Small intestine (tissue), 7 donors: Measurements from ENCODE around the gene ZSWIM6. TPM values are rescaled to one million over a fixed set of nuclear protein-coding genes. Genes with fewer than 3 reads are reported as not detected.

Experiments
- DNase-seq, 2 donors: peaks; one replicate each; pipeline versions ENCODE4 v3.0.0 to v3.0.0-alpha.2; 2013
- FAIRE-seq: peaks from 2 replicates; lab custom pipeline; 2012; peaks lifted over from hg19 to GRCh38; lab: Jason Lieb, UNC
- H3K27ac ChIP-seq, 3 donors: one replicate each; pipeline ENCODE4 v1.5.1; 2013; ENCODE audit warnings: low read length in 2 of 3, mild to moderate bottlenecking in 2 of 3, control low read depth in 1 of 3, inconsistent platforms in 1 of 3, low read depth in 1 of 3, moderate library complexity in 1 of 3
- H3K27me3 ChIP-seq, 3 donors: one replicate each; pipeline ENCODE4 v1.6.1; 2013; ENCODE audit warnings: low read length in 3 of 3, inconsistent platforms in 1 of 3; ENCODE audit not compliant: control insufficient read depth in 3 of 3, insufficient read depth in 3 of 3
- H3K36me3 ChIP-seq, 3 donors: one replicate each; pipeline ENCODE4 v1.6.1; 2013; ENCODE audit warnings: low read length in 3 of 3, inconsistent platforms in 1 of 3, low read depth in 1 of 3, mild to moderate bottlenecking in 1 of 3, moderate library complexity in 1 of 3; ENCODE audit not compliant: control insufficient read depth in 3 of 3, insufficient read depth in 2 of 3
- H3K4me1 ChIP-seq, 3 donors: one replicate each; pipeline ENCODE4 v1.6.1; 2013; ENCODE audit warnings: low read length in 2 of 3, inconsistent platforms in 1 of 3, low read depth in 1 of 3, mild to moderate bottlenecking in 1 of 3, moderate library complexity in 1 of 3; ENCODE audit not compliant: control insufficient read depth in 3 of 3, insufficient read depth in 2 of 3
- H3K4me3 ChIP-seq, 3 donors: one replicate each; pipeline ENCODE4 v1.5.1; 2013; ENCODE audit warnings: low read length in 3 of 3, control low read depth in 1 of 3, inconsistent platforms in 1 of 3, low read depth in 1 of 3, mild to moderate bottlenecking in 1 of 3, moderate library complexity in 1 of 3
- H3K9me3 ChIP-seq, 2 donors: one replicate each; pipeline ENCODE4 v1.6.1; 2013; ENCODE audit warnings: low read depth in 1 of 2, low read length in 1 of 2; ENCODE audit not compliant: control insufficient read depth in 2 of 2, insufficient read depth in 1 of 2
- WGBS, 3 donors: extraction: QIAGEN DNeasy Blood & Tissue Kit; methylation state at CpG; one replicate each; pipeline ENCODE4 v1.1.7; 2013; 5-methylcytosine and 5-hydroxymethylcytosine counted together
- polyA plus RNA-seq, 4 donors: library from polyadenylated mRNA; stranded (reverse) in 3 of 4; unstranded in 1 of 4; fragments of 200-250 nt in 3 of 4; fragments of 120-200 nt in 1 of 4; gene quantifications; one replicate each; pipeline versions ENCODE4 v1.2.1 to v1.2.3, GENCODE V29; 2013
- donor health status: healthy with polysubstance abuse.
- donor health status: control.
- donor health status: control.
- donor health status: Bipolar disorder and iron deficiency.
- donor health status: healthy.

The ZSWIM6 gene
- polyA plus RNA-seq, 4 donors = 3.2 to 14.6 (median 4.2) TPM

DNA sequence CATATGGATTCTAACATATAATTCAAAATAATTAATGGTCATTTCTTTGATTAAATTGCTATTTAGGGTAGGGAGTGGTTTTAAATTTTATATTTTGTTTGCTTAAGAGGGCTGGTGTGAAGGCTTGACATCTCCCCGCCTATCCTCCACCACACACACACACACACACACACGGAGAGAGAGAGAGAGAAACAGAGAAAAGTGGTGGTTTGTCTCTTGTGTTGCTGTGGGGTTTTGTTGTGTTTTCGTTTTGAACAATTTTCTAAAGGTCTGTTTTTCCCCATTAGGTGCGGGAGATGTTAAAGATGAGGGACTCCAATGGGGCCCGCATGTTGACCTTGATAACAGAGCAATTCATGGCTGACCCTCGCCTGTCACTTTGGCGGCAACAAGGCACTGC, 161.9 kb downstream of the ZSWIM6 start:
- H3K4me3 ChIP-seq = no peak overlapping the region
- no peaks in the 10 kb centered on the region for H3K27me3 ChIP-seq
- FAIRE-seq = no peak
- H3K9me3 ChIP-seq = no peaks in the 10 kb centered on the region
- peaks cover 0 to 2% (median 0%) of the 10 kb centered on the region in 3 donors for H3K4me1 ChIP-seq
- peaks cover 0 to 2% (median 1%) of the 10 kb centered on the region in 3 donors for H3K36me3 ChIP-seq
- DNase-seq = no peak
- no peak overlapping the region for H3K27ac ChIP-seq
- 74 to 76% (median 75%) methylated on average over 7 of the region's 7 CpGs for WGBS, 3 donors

DNA sequence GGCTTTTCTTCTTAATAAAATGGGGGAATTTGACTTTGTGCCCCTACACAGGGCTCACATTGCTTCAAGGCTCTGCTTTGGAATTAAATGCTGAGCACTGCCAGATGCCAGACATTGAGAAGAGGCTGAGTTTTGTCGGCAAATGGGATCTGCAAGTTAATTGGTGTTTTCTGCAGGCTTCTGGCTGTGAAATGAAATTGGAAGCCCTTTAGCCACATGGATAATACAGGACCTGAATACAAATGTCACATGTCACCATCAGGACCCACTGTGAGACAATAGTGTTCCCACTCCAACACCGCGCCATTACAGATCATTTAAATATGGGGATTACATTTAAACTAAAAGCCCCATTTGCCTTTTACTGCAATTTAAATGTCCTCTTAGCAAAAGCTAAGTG, 164.4 kb downstream of the ZSWIM6 start:
- FAIRE-seq (no peak), DNase-seq (no peak)
- peaks cover 0 to 2% (median 0%) of the 10 kb centered on the region in 3 donors for H3K4me1 ChIP-seq
- no peaks in the 10 kb centered on the region for H3K9me3 ChIP-seq
- H3K27ac ChIP-seq = no peak overlapping the region
- no peaks in the 10 kb centered on the region for H3K27me3 ChIP-seq
- H3K4me3 ChIP-seq = no peak overlapping the region
- 89 to 97% (median 96%) methylated on average over 3 of the region's 3 CpGs for WGBS, 3 donors
- H3K36me3 ChIP-seq = peaks cover 0 to 7% (median 1%) of the 10 kb centered on the region in 3 donors

DNA sequence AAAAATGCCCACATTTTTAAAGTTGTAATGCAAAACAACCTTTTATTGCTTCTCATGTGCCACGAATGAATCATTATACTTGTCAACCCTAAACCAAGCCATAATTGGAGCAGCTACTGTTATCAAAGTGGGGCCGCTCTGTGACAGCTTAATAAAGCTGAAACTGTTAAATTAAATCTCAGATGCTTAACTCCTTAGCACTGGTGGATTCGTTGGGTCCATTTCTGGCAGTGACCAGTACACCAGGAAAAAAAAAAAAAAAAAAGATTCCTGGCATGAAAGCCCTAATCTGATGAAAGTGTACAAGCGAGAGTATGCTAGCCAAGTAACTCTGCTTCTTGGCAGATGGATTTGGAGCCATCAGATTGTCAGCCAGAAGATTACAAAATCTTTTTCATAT, 164.8 kb downstream of the ZSWIM6 start:
- no peak overlapping the region for H3K4me3 ChIP-seq
- H3K9me3 ChIP-seq = no peaks in the 10 kb centered on the region
- WGBS, 3 donors = 67 to 84% (median 70%) methylated on average over 4 of the region's 4 CpGs
- FAIRE-seq (no peak), DNase-seq (no peak)
- no peak overlapping the region for H3K27ac ChIP-seq
- peaks cover 0 to 7% (median 1%) of the 10 kb centered on the region in 3 donors for H3K36me3 ChIP-seq
- H3K4me1 ChIP-seq = peaks cover 0 to 2% (median 0%) of the 10 kb centered on the region in 3 donors
- no peaks in the 10 kb centered on the region for H3K27me3 ChIP-seq

DNA sequence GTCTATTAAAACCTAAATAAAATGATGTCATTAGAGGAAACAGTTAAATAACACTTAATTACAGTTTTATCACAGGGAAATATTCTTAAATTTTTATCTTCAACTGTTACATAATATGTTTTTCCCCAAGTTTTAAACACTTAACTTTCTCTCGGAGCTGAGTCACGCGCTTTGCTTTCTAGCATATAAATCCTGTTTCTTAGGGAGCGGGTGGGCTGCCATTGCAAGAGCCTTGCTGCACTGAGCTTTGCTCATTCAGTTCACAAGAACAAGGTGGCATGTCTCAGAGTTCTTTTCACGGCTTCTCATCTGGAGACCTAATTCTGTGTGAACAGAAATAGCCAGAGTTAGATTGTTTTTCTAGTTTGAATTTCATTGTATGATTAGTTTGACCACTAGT, 166.1 kb downstream of the ZSWIM6 start:
- Histone ChIP-seq H3K4me1 (peaks cover 0 to 2% (median 0%) of the 10 kb centered on the region in 3 donors), H3K9me3 (no peaks in the 10 kb centered on the region), H3K27ac (no peak overlapping the region), H3K36me3 (peaks cover 0 to 11% (median 1%) of the 10 kb centered on the region in 3 donors), H3K27me3 (no peaks in the 10 kb centered on the region), H3K4me3 (no peak overlapping the region)
- WGBS, 3 donors = 93 to 96% (median 95%) methylated on average over 5 of the region's 5 CpGs
- DNase-seq (no peak), FAIRE-seq (no peak)

DNA sequence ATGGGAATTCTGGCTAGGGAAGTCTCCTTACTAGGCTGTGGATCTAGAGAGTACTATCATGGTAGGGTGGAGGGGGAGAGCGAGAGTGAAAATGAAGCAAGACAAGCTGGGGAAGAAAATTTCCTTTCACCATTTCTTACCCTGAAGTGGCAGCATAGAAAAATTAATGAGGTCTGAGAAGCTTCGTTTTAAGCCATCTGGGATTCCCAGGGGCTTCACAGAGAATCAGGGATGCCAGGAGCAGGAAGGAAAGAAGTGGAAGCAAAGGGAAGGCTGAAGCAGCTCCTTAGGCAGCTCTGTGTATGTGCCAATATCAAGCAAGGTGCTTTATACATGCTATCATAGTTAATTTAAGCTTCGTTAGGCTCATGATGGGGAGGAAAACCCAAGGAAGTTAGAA, 169.9 kb downstream of the ZSWIM6 start:
- DNase-seq (no peak), FAIRE-seq (no peak)
- Histone ChIP-seq H3K4me3 (no peak overlapping the region), H3K9me3 (no peaks in the 10 kb centered on the region), H3K27ac (no peak overlapping the region), H3K4me1 (no peaks in the 10 kb centered on the region), H3K36me3 (peaks cover 0 to 9% (median 0%) of the 10 kb centered on the region in 3 donors), H3K27me3 (no peaks in the 10 kb centered on the region)
- 85 to 91% (median 91%) methylated on average over 3 of the region's 3 CpGs for WGBS, 3 donors

DNA sequence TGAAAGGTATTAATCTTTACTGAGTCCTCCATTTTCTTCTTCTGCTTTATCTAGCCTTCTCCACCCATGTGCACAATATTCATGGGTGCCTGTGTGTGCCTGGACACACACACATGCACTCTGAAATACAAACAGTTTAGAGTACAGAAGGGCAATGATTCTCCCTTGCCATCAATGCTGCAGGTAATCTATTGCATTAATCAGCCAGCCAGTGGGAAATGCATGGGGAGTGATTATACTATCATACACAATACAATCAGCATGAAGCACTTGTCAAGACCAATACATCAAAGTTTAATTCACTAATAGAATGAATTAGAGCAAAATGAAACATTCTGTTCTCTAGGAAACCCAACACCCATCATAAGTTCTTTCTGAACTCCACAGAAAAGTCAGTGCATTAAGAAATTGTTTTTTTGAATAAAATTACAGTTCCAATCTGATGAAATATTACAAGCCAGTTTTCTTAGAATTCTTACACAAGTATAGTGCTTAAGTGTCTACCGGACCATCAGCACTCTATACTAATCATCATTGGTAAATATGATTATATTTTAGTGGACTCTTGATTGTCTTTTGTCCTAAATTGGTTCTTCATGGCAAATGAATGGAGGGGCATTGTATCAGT, 172.2 kb downstream of the ZSWIM6 start:
- H3K9me3 ChIP-seq = no peaks in the 10 kb centered on the region
- H3K4me1 ChIP-seq = no peaks in the 10 kb centered on the region
- no peak for FAIRE-seq
- 43 to 91% (median 45%) methylated on average over 1 of the region's 1 CpG for WGBS, 3 donors
- H3K27me3 ChIP-seq = no peaks in the 10 kb centered on the region
- no peak overlapping the region for H3K27ac ChIP-seq
- H3K4me3 ChIP-seq = no peak overlapping the region
- peak in 1 of 2 donors; percentile 24 for DNase-seq
- peaks cover 0 to 9% (median 2%) of the 10 kb centered on the region in 3 donors for H3K36me3 ChIP-seq

DNA sequence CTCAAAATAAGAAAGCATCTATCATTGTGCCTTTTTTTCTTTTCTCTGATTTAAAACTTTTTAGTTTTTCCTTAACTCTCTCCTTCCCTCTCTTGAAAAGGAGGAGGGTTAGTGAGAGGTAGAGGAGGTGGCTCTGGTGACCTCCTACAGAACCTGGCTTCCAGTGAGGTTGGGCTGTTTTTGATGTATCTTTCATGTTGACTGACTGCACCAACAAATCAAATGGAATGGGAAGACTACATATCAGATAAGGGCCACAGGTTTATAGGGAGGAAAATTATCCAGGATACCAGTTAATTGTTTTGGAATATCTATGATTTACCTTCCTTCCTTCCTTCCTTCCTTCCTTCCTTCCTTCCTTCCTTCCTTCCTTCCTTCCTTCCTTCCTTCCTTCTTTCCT, 173.2 kb downstream of the ZSWIM6 start:
- H3K27ac ChIP-seq = no peak overlapping the region
- H3K27me3 ChIP-seq = no peaks in the 10 kb centered on the region
- no peaks in the 10 kb centered on the region for H3K9me3 ChIP-seq
- H3K36me3 ChIP-seq = peaks cover 0 to 6% (median 2%) of the 10 kb centered on the region in 3 donors
- DNase-seq (no peak), FAIRE-seq (no peak)
- H3K4me1 ChIP-seq = no peaks in the 10 kb centered on the region
- no peak overlapping the region for H3K4me3 ChIP-seq

DNA sequence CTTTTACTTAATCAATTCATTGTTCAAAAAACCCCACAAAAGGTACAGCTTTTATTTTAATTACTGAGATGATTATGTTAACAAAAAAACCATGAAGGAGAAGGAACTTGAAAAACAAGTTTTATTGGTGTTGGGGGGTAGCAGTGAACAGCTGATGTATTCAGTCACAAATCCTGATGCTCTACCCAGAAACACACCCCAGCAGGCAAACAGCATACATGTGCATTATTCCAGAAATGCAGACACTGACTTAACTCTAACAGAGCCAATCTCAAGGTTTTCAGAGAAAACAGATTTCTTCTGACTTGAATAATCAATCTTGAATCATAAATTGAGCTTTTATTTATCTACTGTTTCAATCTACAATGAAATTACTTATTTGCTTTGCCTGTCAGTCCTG, 175.2 kb downstream of the ZSWIM6 start:
- Histone ChIP-seq H3K4me1 (no peaks in the 10 kb centered on the region), H3K27ac (no peak overlapping the region), H3K36me3 (peaks cover 0 to 4% (median 2%) of the 10 kb centered on the region in 3 donors), H3K27me3 (no peaks in the 10 kb centered on the region), H3K4me3 (no peak overlapping the region), H3K9me3 (peaks cover 0 to 3% of the 10 kb centered on the region in 2 donors)
- FAIRE-seq (no peak), DNase-seq (no peak)

DNA sequence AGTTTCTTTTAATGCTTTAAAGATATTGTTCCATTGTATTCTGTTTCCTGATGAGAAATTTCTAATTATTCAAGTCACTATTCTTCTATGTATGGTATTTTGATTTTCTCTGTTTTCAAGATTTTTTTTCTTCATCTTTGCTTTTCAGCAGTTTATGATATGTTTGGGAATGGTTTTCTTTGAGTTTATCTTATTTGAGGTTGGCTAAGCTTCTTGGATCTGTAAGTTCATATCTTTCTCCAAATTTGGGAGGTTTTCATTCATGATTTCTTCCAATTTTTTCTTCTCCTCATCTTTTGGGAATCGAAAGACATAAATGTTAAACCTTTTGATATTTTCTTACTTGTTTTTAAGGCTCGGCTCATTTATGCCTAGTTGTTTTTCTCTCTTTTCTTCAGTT, 184.9 kb downstream of the ZSWIM6 start:
- 97 to 99% (median 98%) methylated on average over 2 of the region's 2 CpGs for WGBS, 3 donors
- no peak overlapping the region for H3K27ac ChIP-seq
- no peak for FAIRE-seq

More for the DNA sequence above, 184.9 kb downstream of the ZSWIM6 start:
- peaks cover 0 to 3% of the 10 kb centered on the region in 2 donors for H3K9me3 ChIP-seq
- no peaks in the 10 kb centered on the region for H3K27me3 ChIP-seq
- no peak overlapping the region for H3K4me3 ChIP-seq
- no peaks in the 10 kb centered on the region for H3K4me1 ChIP-seq
- DNase-seq = no peak
- peaks cover 0 to 2% (median 0%) of the 10 kb centered on the region in 3 donors for H3K36me3 ChIP-seq
